Glutamatergic neuron (in vitro differentiated cells): Measurements from ENCODE around the gene P2RY2. TPM values are rescaled to one million over a fixed set of nuclear protein-coding genes. Genes with fewer than 3 reads are reported as not detected.

ENCODE experiments used
- DNase-seq: peaks from one replicate; pipeline ENCODE4 v3.0.0; 2022
- H3K27ac Mint-ChIP-seq: one replicate; pipeline ENCODE4 v1.8.0; 2020; ENCODE audit warnings: mild to moderate bottlenecking, mixed read lengths, inconsistent platforms; ENCODE audit not compliant: unreplicated experiment
- H3K27me3 Mint-ChIP-seq: one replicate; pipeline ENCODE4 v1.8.0; 2020; ENCODE audit warnings: mild to moderate bottlenecking, moderate library complexity, mixed read lengths, inconsistent platforms; ENCODE audit not compliant: unreplicated experiment
- H3K36me3 Mint-ChIP-seq: one replicate; pipeline ENCODE4 v1.8.0; 2020; ENCODE audit warnings: mild to moderate bottlenecking, mixed read lengths, inconsistent platforms; ENCODE audit not compliant: unreplicated experiment
- H3K4me1 Mint-ChIP-seq: one replicate; pipeline ENCODE4 v1.8.0; 2020; ENCODE audit warnings: mild to moderate bottlenecking, low read depth, mixed read lengths, inconsistent platforms; ENCODE audit not compliant: unreplicated experiment
- H3K4me3 Mint-ChIP-seq: one replicate; pipeline ENCODE4 v1.8.0; 2020; ENCODE audit warnings: mild to moderate bottlenecking, mixed read lengths, inconsistent platforms; ENCODE audit not compliant: unreplicated experiment
- H3K9me3 Mint-ChIP-seq: one replicate; pipeline ENCODE4 v1.8.0; 2020; ENCODE audit warnings: mild to moderate bottlenecking, moderate library complexity, mixed read lengths, inconsistent platforms; ENCODE audit not compliant: unreplicated experiment
- CTCF ChIP-seq: fragments of 200-600 bp; sonication (generic); IDR thresholded peaks from one replicate; pipeline ENCODE4 v1.5.0; 2021; ENCODE audit not compliant: partially characterized antibody, unreplicated experiment
- total RNA-seq: library from RNA; stranded (reverse); fragmentation: NEBNext Ultra II Directional; extraction: Animal tissue kit (Norgen Biotek cat#: 25700); gene quantifications from one replicate; pipeline ENCODE4 v1.2.1, GENCODE V29; 2021; ENCODE audit not compliant: unreplicated experiment

P2RY2 gene
- total RNA-seq, 1 donor from 2014 or later = 0.69 TPM

DNA sequence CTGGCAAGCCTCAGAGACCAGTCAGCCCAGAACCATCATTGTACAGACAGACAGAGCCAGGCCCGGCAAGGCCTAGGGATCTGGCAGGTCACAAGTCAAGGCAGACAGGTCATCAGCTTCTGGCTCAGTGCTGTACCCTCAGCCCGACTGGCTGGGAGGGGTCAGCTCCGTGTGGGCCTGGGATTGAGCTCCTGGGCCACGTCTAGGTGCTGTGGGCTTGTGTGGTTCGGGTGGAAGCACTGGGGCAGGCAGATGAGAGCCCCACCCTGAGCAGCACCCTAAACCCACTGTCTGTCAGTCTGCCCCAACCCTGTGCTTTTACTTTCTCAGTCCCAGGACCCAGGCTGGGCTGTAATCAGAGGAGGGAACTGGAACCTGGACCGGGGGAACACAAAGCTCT lies 26.9 kb upstream of the P2RY2 start:
- Mint-ChIP-seq H3K27me3 (no peaks in the 10 kb centered on the region), H3K36me3 (no peaks in the 10 kb centered on the region), H3K4me1 (peaks cover 2% of the 10 kb centered on the region), H3K27ac (no peak overlapping the region), H3K9me3 (peaks cover 2% of the 10 kb centered on the region), H3K4me3 (no peak overlapping the region)
- peak; percentile 7 for DNase-seq
- no peak for TF ChIP-seq CTCF

- Mint-ChIP-seq H3K27me3 (no peaks in the 10 kb centered on the region), H3K27ac (no peak overlapping the region), H3K9me3 (peaks cover 2% of the 10 kb centered on the region), H3K4me3 (no peak overlapping the region), H3K36me3 (no peaks in the 10 kb centered on the region), H3K4me1 (peaks cover 2% of the 10 kb centered on the region)
- DNase-seq = peak; percentile 2
- TF ChIP-seq CTCF = no peak
Measured at GRCh38 chr11:73192272-73192671, 25.8 kb upstream of the P2RY2 start.

- no peaks in the 10 kb centered on the region for H3K27me3 Mint-ChIP-seq
- H3K9me3 Mint-ChIP-seq = peaks cover 2% of the 10 kb centered on the region
- no peak overlapping the region for H3K4me3 Mint-ChIP-seq
- peak; percentile 9 for DNase-seq
- H3K4me1 Mint-ChIP-seq = peaks cover 2% of the 10 kb centered on the region
- no peaks in the 10 kb centered on the region for H3K36me3 Mint-ChIP-seq
- no peak overlapping the region for H3K27ac Mint-ChIP-seq
- TF ChIP-seq CTCF = no peak
Measured at GRCh38 chr11:73193251-73194033, 24.6 kb upstream of the P2RY2 start.

DNA sequence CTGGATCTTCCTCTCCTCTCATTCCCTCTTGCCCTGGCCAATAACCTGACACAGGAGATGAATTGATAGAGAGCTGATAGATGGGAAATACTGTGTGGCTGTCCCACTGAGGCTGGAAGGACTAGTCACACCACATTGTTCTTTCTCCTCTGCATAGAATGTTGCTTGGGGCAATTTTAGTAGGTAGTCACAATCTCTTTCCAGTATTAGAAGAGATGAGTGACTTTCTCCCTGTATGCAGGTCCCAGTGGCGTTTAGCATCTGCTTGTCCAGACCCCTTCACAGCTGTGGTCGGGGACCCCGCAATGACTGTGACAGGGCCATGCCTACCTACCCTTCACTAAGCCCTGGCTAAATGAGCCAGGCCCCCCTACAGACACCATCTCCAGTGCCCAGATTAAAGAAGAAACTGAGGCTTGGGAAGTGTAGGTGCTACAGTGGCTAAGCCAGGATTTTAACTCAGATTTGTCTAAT lies 24.0 kb upstream of the P2RY2 start:
- Mint-ChIP-seq H3K36me3 (no peaks in the 10 kb centered on the region), H3K9me3 (peaks cover 2% of the 10 kb centered on the region), H3K27me3 (no peaks in the 10 kb centered on the region), H3K4me3 (no peak overlapping the region), H3K4me1 (peaks cover 2% of the 10 kb centered on the region), H3K27ac (no peak overlapping the region)
- TF ChIP-seq CTCF = no peak
- DNase-seq = peak; percentile 4

DNA sequence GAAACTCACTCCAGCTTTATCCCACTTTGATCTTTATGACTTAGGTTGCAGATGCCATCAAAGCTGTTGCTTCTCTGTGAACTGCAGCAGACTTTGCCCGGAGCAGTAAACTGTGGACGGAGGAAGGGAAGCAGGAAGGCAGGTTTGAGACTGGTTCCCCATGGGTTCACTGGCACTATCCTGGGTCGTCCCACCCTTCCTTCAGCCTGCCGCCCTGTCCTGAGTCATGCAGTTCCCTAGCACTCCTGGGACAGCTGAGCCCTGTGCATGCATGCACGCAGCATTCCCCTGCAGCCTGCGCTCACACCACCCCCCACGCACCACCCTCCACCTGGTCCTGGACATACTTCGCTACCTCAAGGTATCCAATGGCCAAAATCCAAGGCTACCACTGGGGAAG lies 23.5 kb upstream of the P2RY2 start:
- Mint-ChIP-seq H3K4me3 (no peak overlapping the region), H3K9me3 (peaks cover 2% of the 10 kb centered on the region), H3K36me3 (no peaks in the 10 kb centered on the region), H3K27ac (no peak overlapping the region), H3K4me1 (peaks cover 2% of the 10 kb centered on the region), H3K27me3 (peaks cover 3% of the 10 kb centered on the region)
- no peak for TF ChIP-seq CTCF
- DNase-seq = peak; percentile 11
